Measurements from ENCODE around the gene NIPBL. TPM values are rescaled to one million over a fixed set of nuclear protein-coding genes. Genes with fewer than 3 reads are reported as not detected.

The NIPBL gene
- total RNA-seq, 1 donor from 2014 or later: 39.2 TPM

DNA sequence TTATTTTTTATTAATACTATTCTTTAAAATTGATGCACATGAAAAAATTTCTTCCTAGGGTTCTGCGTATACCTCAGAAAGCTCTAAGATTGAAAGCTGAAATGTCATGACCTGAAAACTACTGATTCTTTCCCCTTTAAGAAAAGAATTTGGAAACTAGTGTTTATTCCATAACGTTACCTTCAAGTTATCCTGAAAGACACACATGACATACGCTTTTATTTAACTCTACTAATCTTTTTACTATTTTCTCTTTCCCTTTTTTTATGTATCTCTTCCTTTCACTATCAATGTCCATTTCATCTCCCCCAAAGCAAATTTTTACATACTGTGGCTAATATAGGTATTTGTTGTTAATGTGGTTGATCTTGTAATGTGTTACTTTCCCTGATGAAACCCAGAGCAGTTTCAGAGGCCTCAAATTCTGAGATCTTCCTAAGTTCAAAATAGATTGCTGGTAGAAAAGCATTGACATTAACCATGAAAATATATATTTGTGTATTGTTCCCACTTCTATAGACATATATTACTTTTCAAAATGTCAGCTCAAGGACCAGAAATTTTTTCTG is 7.4 kb downstream of the NIPBL start:
- TF ChIP-seq, protein P1, sequence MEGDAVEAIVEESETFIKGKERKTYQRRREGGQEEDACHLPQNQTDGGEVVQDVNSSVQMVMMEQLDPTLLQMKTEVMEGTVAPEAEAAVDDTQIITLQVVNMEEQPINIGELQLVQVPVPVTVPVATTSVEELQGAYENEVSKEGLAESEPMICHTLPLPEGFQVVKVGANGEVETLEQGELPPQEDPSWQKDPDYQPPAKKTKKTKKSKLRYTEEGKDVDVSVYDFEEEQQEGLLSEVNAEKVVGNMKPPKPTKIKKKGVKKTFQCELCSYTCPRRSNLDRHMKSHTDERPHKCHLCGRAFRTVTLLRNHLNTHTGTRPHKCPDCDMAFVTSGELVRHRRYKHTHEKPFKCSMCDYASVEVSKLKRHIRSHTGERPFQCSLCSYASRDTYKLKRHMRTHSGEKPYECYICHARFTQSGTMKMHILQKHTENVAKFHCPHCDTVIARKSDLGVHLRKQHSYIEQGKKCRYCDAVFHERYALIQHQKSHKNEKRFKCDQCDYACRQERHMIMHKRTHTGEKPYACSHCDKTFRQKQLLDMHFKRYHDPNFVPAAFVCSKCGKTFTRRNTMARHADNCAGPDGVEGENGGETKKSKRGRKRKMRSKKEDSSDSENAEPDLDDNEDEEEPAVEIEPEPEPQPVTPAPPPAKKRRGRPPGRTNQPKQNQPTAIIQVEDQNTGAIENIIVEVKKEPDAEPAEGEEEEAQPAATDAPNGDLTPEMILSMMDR (IDR thresholded peaks at IDR 0.05; ENCODE audit: borderline replicate concordance): no peak
- H3K27me3 ChIP-seq (ENCODE audit: low read depth): no peaks in the 10 kb centered on the region
- H3K9me3 ChIP-seq (replicated peaks): no peaks in the 10 kb centered on the region
- H3K27ac ChIP-seq (replicated peaks): no peak overlapping the region
- H3K36me3 ChIP-seq: peaks cover 9% of the 10 kb centered on the region
- intact Hi-C loops (cut with micrococcal nuclease): no loop called here
- H3K4me3 ChIP-seq: no peak overlapping the region
- DNase-seq: no peak
- peaks cover 99% of the 10 kb centered on the region for H3K4me1 ChIP-seq

DNA sequence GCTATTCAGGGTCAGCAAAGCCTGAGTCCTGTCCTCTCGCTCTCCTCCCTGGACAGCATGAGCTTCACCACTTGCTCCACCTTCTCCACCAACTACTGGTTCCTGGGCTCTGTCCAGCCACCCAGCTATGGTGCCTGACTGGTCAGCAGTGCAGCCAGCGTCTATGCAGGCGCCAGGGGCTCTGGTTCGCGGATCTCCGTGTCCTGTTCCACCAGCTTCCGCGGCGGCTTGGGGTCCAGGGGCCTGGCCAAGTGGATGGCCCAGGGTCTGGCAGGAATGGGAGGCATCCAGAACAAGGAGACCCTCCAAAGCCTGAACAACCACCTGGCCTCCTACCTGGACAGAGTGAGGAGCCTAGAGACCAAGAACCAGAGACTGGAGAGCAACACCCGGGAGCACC is 8.6 kb downstream of the NIPBL start:
- no peak for DNase-seq
- H3K4me1 ChIP-seq: peaks cover 98% of the 10 kb centered on the region
- H3K4me3 ChIP-seq: no peak overlapping the region
- peaks cover 9% of the 10 kb centered on the region for H3K36me3 ChIP-seq
- H3K27me3 ChIP-seq (ENCODE audit: low read depth): no peaks in the 10 kb centered on the region
- TF ChIP-seq, protein P1 (IDR thresholded peaks at IDR 0.05; ENCODE audit: borderline replicate concordance): no peak
- intact Hi-C loops (cut with micrococcal nuclease): no loop called here
- H3K9me3 ChIP-seq (replicated peaks): no peaks in the 10 kb centered on the region
- H3K27ac ChIP-seq (replicated peaks): no peak overlapping the region

DNA sequence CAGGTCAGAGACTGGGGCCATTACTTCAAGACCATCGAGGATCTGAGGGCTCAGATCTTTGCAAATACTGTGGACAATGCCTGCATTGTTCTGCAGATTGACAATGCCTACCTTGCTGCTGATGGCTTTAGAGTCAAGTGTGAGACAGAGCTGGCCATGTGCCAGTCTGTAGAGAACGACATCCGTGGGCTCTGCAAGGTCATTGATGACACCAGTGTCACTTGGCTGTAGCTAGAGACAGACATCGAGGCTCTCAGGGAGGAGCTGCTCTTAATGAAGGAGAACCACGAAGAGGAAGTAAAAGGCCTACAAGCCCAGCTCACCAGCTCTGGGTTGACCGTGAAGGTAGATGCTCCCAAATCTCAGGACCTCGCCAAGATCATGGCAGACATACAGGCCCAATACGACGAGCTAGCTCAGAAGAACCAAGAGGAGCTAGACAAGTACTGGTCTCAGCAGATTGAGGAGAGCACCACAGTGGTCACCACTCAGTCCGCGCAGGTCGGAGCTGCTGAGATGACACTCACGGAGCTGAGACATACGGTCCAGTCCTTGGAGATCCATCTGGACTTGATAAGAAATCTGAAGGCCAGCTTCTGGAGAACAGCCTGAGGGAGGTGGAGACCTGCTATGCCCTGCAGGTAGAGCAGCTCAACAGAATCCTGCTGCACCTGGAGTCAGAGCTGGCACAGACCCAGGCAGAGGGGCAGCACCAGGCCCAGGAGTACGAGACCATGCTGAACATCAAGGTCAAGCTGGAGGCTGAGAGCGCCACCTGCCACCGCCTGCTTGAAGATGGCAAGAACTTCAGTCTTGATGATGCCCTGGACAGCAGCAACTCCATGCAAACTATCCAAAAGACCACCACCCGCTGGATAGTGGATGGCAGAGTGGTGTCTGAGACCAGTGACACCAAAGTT is 9.3 kb downstream of the NIPBL start:
- H3K4me1 ChIP-seq: peaks cover 91% of the 10 kb centered on the region
- DNase-seq: no peak
- intact Hi-C loops (cut with micrococcal nuclease): no loop called here
- no peak overlapping the region for H3K4me3 ChIP-seq
- H3K36me3 ChIP-seq: peaks cover 9% of the 10 kb centered on the region
- no peak overlapping the region for H3K27ac ChIP-seq (replicated peaks)
- H3K9me3 ChIP-seq (replicated peaks): no peaks in the 10 kb centered on the region
- no peaks in the 10 kb centered on the region for H3K27me3 ChIP-seq (ENCODE audit: low read depth)
- TF ChIP-seq, protein P1 (IDR thresholded peaks at IDR 0.05; ENCODE audit: borderline replicate concordance): no peak

DNA sequence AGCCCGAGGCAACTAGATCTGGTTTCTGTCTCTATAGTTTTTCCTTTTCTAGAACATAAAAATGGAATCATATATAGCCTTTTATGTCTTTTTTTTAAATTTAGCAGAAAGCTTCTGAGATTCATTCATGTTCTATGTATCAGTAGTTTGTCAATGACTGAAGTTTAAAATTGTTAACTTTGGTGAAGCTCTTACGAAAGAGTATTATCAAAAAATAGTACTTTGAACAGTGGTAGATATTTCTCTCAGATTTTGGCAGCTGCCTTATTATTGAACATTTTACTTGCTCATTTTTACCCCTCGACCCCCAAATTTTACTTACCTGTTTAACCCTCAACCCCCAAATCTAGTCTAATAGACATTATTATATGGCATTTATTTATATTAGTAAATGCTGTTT is 10.2 kb downstream of the NIPBL start:
- no peaks in the 10 kb centered on the region for H3K9me3 ChIP-seq (replicated peaks)
- TF ChIP-seq, protein P1 (IDR thresholded peaks at IDR 0.05; ENCODE audit: borderline replicate concordance): no peak
- peaks cover 82% of the 10 kb centered on the region for H3K4me1 ChIP-seq
- intact Hi-C loops (cut with micrococcal nuclease): no loop called here
- no peak overlapping the region for H3K4me3 ChIP-seq
- H3K27ac ChIP-seq (replicated peaks): no peak overlapping the region
- no peaks in the 10 kb centered on the region for H3K27me3 ChIP-seq (ENCODE audit: low read depth)
- peaks cover 9% of the 10 kb centered on the region for H3K36me3 ChIP-seq
- no peak for DNase-seq

DNA sequence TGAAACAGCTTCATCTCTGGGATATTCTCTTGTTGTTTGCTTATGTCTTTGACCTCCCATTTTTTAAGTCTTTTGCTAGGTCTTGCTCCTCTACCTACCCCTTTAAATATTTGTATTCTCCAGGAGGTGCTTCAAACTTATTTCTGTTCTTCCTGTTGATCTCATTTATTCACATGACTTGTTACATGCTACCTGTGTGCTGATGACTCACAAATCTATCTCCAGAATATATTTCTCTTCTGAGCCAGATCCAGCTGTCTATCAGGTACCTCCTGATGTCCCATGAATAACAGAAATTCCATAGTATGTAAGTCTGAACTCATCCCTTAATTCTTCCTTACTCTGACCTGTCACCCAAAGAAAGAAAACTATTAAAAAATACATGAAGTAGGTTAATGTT is 11.0 kb downstream of the NIPBL start:
- TF ChIP-seq, protein P1 (IDR thresholded peaks at IDR 0.05; ENCODE audit: borderline replicate concordance): no peak
- peaks cover 74% of the 10 kb centered on the region for H3K4me1 ChIP-seq
- H3K9me3 ChIP-seq (replicated peaks): no peaks in the 10 kb centered on the region
- no peak overlapping the region for H3K27ac ChIP-seq (replicated peaks)
- no peaks in the 10 kb centered on the region for H3K27me3 ChIP-seq (ENCODE audit: low read depth)
- no peak for DNase-seq
- no peak overlapping the region for H3K4me3 ChIP-seq
- intact Hi-C loops (cut with micrococcal nuclease): no loop called here
- H3K36me3 ChIP-seq: peaks cover 9% of the 10 kb centered on the region

Measured in left ventricle myocardium inferior (tissue), 1 donor.